Epidermal melanocyte (primary cell): ENCODE results near the gene PALLD.

Experiments
- DNase-seq: peaks from one replicate; pipeline ENCODE4 v3.0.0; 2011; ENCODE audit warnings: low spot score; ENCODE audit not compliant: insufficient read length

PALLD gene

GRCh38 chr4:168870004-168870403, 373.2 kb downstream of the PALLD start:
- no peak for DNase-seq

DNA sequence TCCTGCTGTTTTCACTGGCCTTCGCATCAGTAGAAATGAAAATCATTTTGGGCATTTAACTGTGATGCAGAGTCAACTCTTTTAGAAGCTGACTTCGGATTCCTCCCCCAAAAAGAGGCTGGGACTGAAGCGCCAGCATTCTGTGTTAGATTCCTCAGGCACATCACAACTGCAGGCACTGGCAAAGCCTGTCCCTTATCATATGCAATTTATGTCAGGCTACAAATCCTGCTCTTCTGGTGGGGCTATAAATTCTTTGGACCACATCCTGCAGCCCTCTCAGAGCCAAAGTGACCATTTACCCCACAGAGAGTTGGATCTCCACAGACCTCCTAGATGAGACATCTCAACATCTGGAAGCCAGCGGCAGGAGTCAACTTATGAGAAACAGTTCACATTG, 374.8 kb downstream of the PALLD start:
- no peak for DNase-seq

- DNase-seq: no peak
These were observed 377.2 kb downstream of the PALLD start for GRCh38 chr4:168874083-168874482.

- peak; percentile 64 for DNase-seq
These were observed 379.3 kb downstream of the PALLD start for GRCh38 chr4:168876106-168876505.

GRCh38 chr4:168877511-168878491, 380.9 kb downstream of the PALLD start:
- no peak for DNase-seq

- DNase-seq: no peak
These were observed 381.8 kb downstream of the PALLD start for GRCh38 chr4:168878623-168879022.

DNA sequence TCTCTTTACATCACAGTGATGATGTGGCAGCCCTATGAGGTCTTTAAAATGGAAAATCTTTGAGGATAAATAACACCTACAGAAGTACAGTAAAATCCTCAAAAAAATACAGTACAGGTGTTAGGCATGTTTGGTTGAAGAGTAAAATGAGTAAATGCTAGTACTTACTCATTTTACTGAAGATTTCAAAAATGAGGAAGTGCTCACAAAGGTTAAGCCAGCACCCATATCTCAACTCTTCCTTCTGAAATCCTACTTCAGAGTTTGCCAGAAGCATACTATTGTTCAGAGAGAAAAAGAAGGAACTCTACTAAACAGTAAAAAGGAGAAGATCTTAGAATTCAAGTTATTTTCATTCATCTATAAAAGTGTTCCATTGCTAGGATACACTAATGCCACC, 382.3 kb downstream of the PALLD start:
- DNase-seq: no peak

DNA sequence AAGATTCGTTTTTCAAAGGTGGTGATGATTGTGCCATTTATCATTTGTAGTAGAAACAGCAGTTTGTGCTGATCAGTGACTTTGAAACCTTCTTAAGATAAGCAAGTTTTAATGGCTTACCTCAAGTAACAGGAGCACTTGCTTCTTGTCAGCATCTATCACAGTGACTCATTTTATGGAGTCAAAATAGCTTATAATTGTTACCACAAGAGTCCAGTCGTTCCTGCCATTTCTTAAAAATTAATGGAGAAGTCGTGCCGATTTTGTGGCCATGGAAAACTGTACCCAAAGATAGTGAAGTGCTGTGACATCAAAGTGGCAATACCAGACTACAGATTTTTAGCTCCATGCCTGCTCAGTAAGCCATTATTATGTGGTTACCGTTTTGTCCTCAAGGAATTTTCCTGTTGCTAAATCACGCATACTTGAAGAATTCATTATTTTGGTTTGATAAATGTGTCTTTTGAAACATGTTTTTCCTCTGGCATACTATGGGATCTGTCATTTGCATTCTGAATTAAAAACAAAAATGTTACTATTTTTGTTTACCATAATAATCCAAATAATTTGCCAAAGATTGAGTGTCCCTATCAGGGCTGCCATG, 383.3 kb downstream of the PALLD start:
- no peak for DNase-seq

DNA sequence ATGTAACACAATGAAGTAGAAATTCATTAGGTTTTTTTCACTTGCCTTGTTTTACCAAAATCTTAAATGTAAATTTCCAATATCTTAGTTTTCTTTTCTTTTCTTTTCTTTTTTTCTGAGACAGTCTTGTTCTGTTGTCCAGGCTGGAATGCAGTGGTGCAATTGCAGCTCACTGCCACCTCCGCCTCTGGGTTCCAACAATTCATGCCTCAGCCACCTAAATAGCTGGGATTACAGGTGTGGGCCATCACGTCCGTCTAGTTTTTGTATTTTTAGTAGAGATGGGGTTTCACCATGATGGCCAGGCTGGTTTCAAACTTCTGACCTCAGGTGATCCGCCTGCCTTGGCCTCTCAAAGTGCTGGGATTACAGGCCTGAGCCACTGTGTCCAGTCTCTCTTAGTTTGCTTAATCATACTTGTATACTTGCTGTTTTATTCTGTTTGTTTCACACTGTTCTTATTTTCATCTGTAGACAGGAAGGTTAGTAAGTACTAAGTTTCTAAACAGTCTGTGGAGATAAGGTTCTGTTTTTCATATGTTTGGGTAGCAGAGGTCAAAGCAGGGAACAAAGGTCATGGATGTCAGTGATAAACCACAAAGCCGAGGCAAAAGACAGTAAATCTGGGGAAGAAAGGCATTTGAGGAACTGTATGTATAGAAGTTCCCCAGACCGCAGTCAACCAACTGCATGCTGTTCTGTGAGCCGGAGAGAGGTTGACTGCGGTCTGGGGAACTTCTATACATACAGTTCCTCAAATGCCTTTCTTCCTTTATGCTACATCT, 384.2 kb downstream of the PALLD start:
- DNase-seq: no peak

GRCh38 chr4:168881781-168882420, 385.0 kb downstream of the PALLD start:
- DNase-seq: no peak

DNA sequence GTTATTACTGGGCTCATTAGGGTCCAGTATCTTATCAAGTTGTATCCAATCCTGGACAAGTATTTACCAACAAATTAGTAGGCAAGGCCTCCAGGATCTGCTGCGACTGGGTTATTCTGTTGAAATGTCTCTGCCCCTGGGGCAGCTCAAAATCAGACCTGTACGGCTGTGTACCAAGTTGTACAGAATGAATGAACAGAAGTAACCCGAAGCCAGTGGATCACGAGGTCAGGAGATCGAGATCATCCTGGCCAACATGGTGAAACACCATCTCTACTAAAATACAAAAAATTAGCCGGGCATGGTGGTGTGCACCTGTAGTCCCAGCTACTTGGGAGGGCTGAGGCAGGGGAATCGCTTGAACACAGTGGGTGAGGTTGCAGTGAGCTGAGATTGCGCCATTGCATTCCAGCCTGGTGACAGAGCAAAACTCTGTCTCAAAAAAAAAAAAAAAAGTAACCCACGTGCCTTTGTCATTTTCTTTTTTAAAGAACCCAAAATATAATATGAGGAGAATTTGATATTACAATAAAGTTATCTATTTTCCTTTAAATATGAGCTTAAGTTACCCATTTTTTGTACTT, 385.9 kb downstream of the PALLD start:
- DNase-seq: no peak

GRCh38 chr4:168883513-168883912, 386.7 kb downstream of the PALLD start:
- no peak for DNase-seq

DNA sequence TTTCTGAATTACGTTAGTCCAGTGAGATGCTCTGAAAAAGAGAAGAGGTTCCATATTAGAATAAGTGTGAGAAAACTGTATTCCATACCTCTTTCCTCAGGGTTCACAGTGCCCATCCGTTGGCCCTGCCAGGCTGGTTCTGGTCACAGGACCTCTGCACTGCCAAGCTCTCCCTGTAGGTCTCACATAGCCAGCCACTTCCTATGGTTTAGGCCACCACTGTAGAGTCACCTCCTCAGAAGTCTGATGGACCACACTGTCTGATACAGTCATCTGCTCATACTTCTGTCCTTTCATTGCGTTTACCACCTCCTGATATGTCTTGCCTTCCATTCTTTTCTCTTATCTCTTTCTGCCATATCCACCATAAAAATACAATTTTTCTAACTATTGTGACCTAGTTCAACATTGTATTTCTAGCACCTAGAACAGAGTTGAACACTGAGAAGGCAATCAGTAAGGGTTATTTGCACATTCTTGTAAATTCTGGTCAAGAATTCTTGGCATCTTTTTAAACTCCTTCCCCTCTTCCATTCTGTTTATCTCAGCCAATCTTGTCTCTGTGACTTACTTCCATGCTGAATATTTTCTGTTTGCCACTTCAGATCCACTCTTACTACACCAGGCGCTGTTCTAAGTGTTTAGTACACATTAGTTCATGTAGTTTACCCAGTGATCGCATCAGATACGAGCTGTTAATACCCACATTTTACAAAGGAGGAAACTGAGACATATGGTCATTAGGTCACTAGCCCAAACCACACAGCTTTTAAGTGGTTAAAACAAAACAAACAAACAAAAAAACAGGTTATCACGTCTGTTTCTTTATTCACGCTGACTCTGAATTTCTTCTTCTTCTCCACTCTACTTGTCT, 387.6 kb downstream of the PALLD start:
- DNase-seq: no peak

GRCh38 chr4:168885400-168885799, 388.5 kb downstream of the PALLD start:
- DNase-seq: no peak

GRCh38 chr4:168886351-168886750, 389.5 kb downstream of the PALLD start:
- DNase-seq: no peak

- no peak for DNase-seq
These were observed 391.0 kb downstream of the PALLD start for GRCh38 chr4:168887809-168888208.

DNA sequence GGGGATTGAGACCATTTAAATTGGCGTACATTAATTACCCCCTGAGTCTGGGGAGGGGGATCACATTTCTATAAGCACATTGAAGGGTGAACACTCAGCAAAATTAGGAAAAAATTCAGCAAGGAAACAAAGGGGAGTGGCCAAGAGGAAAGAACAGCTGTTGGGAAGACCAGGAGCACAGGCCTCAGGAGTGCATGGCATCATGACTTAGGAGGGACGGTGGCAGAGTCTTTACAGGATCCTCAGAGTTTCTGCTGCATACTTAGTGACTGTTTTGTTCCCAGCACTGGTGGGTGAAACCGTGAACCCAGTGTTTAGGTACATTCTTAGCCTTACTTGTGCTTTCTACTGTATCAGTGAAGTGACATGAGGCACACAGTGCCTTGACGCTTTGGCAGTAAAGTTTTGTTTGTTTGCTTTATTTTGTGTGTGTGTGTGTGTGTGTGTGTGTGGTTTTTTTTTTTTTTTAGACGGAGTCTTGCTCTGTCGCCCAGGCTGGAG, 391.9 kb downstream of the PALLD start:
- DNase-seq: no peak

DNA sequence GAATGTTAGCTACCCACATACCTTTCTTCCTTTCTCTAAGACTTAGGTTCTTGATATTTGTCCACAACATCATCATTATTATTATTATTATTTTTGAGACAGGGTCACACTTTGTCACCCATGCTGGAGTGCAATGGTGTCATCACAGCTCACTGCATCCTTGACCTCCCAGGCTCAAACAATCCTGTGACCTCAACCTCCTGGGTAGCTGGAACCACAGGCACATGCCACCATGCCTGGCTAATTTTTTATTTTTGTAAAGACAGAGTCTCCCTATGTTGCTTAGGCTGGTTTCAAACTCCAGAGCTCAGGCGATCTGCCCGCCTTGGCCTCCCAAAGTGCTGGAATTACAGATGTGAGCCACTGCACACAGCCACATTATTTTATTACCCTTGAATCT, 394.2 kb downstream of the PALLD start:
- DNase-seq: no peak

- DNase-seq: no peak
These were observed 394.8 kb downstream of the PALLD start for GRCh38 chr4:168891688-168892087.

GRCh38 chr4:168892475-168892874, 395.6 kb downstream of the PALLD start:
- DNase-seq: no peak
